ENCODE data around the gene CRYGN.

The CRYGN gene, protein sequence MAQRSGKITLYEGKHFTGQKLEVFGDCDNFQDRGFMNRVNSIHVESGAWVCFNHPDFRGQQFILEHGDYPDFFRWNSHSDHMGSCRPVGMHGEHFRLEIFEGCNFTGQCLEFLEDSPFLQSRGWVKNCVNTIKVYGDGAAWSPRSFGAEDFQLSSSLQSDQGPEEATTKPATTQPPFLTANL

DNA sequence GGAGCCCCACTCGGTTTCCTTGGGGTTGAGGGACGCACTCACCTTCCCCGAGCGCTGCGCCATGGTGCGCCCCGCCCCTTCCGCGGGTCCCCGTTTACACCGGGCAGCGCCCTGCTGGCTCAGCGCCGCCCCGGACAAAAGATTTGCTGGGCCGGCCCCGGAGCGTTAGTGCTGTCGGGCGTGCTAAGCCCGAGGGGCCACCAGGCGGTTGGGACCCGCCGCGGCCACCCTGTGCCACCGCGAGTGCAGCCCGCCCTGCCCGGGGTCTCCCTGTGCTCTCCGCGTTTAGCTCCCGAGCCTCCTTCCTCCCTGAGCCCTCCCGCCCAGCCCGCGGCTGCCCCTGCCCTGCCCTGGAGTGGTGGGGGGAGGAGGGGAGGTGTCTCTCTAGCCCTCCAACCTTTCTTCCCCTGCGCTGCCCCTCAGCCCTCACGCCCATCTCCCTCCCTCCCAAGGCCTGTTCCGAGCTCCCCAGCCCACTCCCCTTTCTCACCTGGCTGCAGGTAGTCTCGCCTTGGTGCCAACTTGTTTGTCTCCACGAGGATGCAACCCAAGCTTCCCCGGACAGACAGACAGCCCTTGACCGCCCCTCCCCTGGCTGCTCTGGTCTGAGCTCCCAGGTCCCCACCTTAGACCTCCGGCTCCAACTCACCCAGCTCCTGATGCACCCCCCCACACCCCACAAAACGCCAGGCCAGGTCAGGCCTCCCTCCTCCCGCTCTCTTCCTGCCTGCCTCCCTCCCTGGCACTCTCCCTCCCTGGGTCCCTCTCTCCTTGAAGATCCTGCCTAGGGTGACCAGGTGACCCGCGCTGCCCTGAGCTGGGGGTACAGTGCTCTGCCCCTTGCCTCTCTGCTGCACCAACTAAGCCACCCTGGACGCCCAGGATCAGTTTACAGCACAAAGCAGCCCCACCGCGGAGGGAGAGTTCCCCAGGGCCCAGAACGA is at the start of gene CRYGN:
Gene CRYGN, minus strand, starts transcription at position 287 of the 944 bp plus-strand sequence. Its CDS starts 224 bp downstream, at position 63.
- no peak within 1 kb of the TSS for H3K4me3 ChIP-seq (ENCODE audit: low read depth, low read length)
- TF ChIP-seq, protein P1, sequence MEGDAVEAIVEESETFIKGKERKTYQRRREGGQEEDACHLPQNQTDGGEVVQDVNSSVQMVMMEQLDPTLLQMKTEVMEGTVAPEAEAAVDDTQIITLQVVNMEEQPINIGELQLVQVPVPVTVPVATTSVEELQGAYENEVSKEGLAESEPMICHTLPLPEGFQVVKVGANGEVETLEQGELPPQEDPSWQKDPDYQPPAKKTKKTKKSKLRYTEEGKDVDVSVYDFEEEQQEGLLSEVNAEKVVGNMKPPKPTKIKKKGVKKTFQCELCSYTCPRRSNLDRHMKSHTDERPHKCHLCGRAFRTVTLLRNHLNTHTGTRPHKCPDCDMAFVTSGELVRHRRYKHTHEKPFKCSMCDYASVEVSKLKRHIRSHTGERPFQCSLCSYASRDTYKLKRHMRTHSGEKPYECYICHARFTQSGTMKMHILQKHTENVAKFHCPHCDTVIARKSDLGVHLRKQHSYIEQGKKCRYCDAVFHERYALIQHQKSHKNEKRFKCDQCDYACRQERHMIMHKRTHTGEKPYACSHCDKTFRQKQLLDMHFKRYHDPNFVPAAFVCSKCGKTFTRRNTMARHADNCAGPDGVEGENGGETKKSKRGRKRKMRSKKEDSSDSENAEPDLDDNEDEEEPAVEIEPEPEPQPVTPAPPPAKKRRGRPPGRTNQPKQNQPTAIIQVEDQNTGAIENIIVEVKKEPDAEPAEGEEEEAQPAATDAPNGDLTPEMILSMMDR (IDR thresholded peaks at IDR 0.05; ENCODE audit: borderline replicate concordance, insufficient read depth, low read depth, low read length) = no peak

DNA sequence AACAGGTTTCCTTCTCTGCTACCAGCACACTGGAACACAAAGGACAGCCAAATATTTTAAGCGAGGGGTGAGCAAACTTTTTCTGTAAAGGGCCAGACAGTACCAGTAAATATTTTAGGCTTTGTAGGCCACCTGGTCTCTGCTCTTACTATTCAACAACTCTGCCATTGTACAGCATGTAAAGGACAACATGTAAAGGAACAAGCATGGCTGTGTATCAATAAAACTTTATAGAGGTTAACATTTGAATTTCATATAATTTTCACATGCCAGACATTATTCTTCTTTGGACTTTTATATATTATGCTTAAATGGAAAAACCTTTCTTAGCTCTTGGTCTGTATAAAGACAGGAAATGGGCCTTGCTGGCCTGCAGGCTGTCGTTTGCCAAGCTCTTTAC is 49.6 kb upstream of the CRYGN start:
- TF ChIP-seq, protein P1 (IDR thresholded peaks at IDR 0.05; ENCODE audit: borderline replicate concordance, insufficient read depth, low read depth, low read length) = no peak
- H3K4me3 ChIP-seq (ENCODE audit: low read depth, low read length) = no peak overlapping the region

DNA sequence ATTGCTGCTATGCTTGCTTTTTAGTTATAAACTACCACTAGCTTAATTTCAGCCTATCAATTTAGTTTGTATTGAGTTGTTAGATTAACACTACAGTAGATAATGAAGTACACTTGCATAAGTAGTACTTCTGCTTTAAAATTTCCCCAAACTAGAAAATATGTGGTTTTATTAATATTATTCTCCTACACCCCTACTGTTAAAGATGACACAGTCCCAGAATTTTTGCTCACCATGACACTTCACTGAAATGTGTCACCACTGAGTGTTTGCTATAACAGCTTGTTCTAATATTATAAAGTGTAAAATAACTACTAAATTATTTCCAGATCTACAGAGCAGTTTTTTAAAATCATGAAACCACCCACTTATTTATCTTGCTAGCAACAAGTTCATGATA is 48.2 kb upstream of the CRYGN start:
- no peak overlapping the region for H3K4me3 ChIP-seq (ENCODE audit: low read depth, low read length)
- TF ChIP-seq, protein P1 (IDR thresholded peaks at IDR 0.05; ENCODE audit: borderline replicate concordance, insufficient read depth, low read depth, low read length) = no peak

DNA sequence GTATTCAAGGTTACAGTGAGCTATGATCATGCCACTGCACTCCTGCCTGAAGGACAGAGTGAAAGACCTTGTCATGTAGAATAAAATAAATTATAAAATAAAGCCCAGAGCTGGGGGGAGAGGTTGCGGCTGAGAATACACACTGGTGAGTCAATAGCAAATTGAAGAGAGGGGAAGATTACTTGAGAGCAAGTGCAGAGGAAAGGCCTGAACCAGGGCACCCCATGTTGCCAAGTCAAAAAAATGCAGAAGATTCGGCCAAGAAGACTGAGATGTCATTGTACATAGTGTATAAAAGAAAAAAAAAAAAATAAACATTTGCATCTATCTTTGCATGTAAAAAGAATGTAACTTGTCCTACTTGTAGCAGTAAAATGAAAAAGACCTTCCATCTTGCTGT is 47.3 kb upstream of the CRYGN start:
- H3K4me3 ChIP-seq (ENCODE audit: low read depth, low read length) = no peak overlapping the region
- TF ChIP-seq, protein P1 (IDR thresholded peaks at IDR 0.05; ENCODE audit: borderline replicate concordance, insufficient read depth, low read depth, low read length) = no peak

DNA sequence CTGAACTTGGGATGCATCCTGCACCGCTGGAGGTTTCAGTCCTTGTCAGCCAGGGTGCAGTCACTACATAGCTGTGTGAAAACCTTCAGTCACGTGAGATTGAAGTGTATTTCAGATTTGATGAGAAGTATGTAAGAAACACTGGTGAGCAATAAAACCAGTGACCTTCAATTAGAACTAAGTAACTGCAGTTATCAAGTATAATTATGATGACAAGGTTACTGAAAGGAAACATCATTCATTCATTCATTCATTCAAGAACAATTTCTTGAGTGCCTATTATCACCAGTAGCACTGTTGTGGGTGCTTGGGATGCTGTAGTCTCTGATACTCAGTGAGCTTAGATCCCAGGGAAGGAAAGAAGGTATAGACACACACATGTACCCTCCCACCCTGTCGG is 46.1 kb upstream of the CRYGN start:
- H3K4me3 ChIP-seq (ENCODE audit: low read depth, low read length) = no peak overlapping the region
- TF ChIP-seq, protein P1 (IDR thresholded peaks at IDR 0.05; ENCODE audit: borderline replicate concordance, insufficient read depth, low read depth, low read length) = no peak

DNA sequence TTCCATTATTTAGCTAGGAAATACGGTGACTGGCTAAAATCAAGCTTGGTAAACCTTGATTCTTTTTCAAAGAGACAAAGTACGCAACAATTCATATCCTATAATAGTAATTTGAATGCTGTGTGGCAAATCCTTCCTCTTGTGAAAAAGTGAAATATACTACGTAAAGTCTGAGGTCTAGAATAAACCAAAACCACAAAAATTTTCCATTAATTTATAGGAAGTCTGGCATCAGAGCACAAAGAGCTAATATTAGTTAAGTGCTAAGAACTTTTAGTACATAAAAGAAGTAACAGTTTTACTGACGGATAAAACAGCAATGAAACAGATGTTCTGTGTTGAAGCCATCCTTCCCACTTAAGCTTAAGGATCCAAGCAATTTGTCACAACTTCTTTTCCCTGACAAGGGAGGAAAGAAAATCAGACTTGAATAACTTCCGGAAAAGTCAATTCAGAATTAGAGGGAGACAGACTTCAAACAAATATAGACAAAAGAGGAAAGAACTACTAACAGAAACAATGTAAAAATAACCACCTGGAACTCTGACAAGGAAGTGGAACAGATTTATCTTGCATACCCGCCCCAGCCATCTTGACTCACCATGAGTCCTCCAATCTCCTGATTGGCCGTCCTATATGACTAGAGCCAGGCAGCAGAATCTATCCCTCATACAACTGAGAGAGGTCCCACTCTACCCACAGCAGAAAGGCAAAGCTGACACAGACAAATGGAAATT is 45.2 kb upstream of the CRYGN start:
- TF ChIP-seq, protein P1 (IDR thresholded peaks at IDR 0.05; ENCODE audit: borderline replicate concordance, insufficient read depth, low read depth, low read length) = no peak

More for the DNA sequence above, 45.2 kb upstream of the CRYGN start:
- no peak overlapping the region for H3K4me3 ChIP-seq (ENCODE audit: low read depth, low read length)
